BJ (cell line): ENCODE results near the gene ADAMTS17. TPM values are rescaled to one million over a fixed set of nuclear protein-coding genes. Genes with fewer than 3 reads are reported as not detected.

ENCODE experiments used
- CTCF ChIA-PET: fragments of 350-600 bp; formaldehyde crosslinking; extraction: SDS; loops from one replicate; lab custom pipeline; 2021; ENCODE audit warnings: antibody characterized with exemption, inconsistent platforms; lab: Yijun Ruan, JAX
- POLR2A ChIA-PET: fragments of 300-600 bp; sonication (Branson Sonifier 250); formaldehyde crosslinking; extraction: SDS; loops from one replicate; lab custom pipeline; 2021; ENCODE audit warnings: antibody characterized with exemption; lab: Charles Lee
- DNase-seq: peaks from one replicate; pipeline ENCODE4 v3.0.0-alpha.2; 2011; ENCODE audit warnings: low read depth
- H3K27me3 ChIP-seq: 2 replicates; pipeline ENCODE4 v1.6.0; 2011; ENCODE audit warnings: low read length; ENCODE audit not compliant: control insufficient read depth, insufficient read depth
- H3K36me3 ChIP-seq: 2 replicates; pipeline ENCODE4 v1.5.1; 2011; ENCODE audit warnings: low read length; ENCODE audit not compliant: control insufficient read depth, insufficient read depth
- H3K4me3 ChIP-seq: 2 replicates; pipeline ENCODE4 v1.5.1; 2011; ENCODE audit warnings: low read depth, mild to moderate bottlenecking, control low read depth, low read length
- CTCF ChIP-seq: IDR thresholded peaks from 2 replicates; pipeline ENCODE4 v1.5.1; 2011; ENCODE audit warnings: low read depth, mild to moderate bottlenecking, control low read depth, inconsistent platforms, low read length, moderate library complexity; ENCODE audit not compliant: insufficient read depth
- polyA plus RNA-seq: library from polyadenylated mRNA; depleted of rRNA; stranded (reverse); fragments of >200 nt; gene quantifications from 2 replicates; pipeline ENCODE4 v1.2.3, GENCODE V29; 2011; rRNA removed
- small RNA-seq: library from RNA; depleted of rRNA; stranded (forward); fragments of <200 nt; gene quantifications from one replicate; pipeline ENCODE3, GENCODE V24; 2012; ENCODE audit warnings: low replicate concordance, low read depth; ENCODE audit not compliant: insufficient read length

Gene ADAMTS17
- polyA plus RNA-seq, 1 experiment, result not detected

- TF ChIP-seq CTCF, result no peak
- POLR2A ChIA-PET, result no interaction called here
- H3K4me3 ChIP-seq, result peak overlapping the region; percentile 14
- no peak for DNase-seq
- H3K27me3 ChIP-seq, result no peaks in the 10 kb centered on the region; the same call in 1 of the 2 replicates
- CTCF ChIA-PET, result no interaction called here
- H3K36me3 ChIP-seq, result no peaks in the 10 kb centered on the region
Observed at GRCh38 chr15:99925661-99926461, 415.9 kb downstream of the ADAMTS17 start.

- TF ChIP-seq CTCF, result no peak
- DNase-seq, result no peak
- H3K4me3 ChIP-seq, result no peak overlapping the region
- ChIA-PET POLR2A (no interaction called here), CTCF (no interaction called here)
- H3K36me3 ChIP-seq, result no peaks in the 10 kb centered on the region
- H3K27me3 ChIP-seq, result no peaks in the 10 kb centered on the region; the same call in 1 of the 2 replicates
Observed at GRCh38 chr15:99923711-99924110, 418.1 kb downstream of the ADAMTS17 start.

Small RNA genes lying within 50 kb of the gene (small RNA-seq; reads per million reads assigned to genes)
- not detected for gene RNA5SP402

Other genes with a start within 250 kb of the ADAMTS17 start
- not detected in 2 replicates for gene CERS3, start 187.0 kb upstream of the ADAMTS17 start, polyA plus RNA-seq